Endothelial cell of umbilical vein (primary cell): ENCODE data around the gene PDE8B.

Experiments
- CTCF ChIP-seq, 2 donors: IDR thresholded peaks; 1 replicate in 1 of 2; 2 replicates in 1 of 2; pipeline ENCODE4 v1.5.1; 2011; ENCODE audit warnings: low read length in 2 of 2, mild to moderate bottlenecking in 2 of 2, moderate library complexity in 2 of 2, control low read depth in 1 of 2, inconsistent platforms in 1 of 2, low read depth in 1 of 2; ENCODE audit not compliant: insufficient read depth in 1 of 2; ENCODE audit errors: extremely low read depth in 1 of 2
- EZH2 ChIP-seq: IDR thresholded peaks from 2 replicates; pipeline ENCODE4 v1.6.1; 2012; ENCODE audit warnings: borderline replicate concordance, low read depth, mild to moderate bottlenecking, moderate library complexity, low read length, inconsistent platforms; ENCODE audit not compliant: severe bottlenecking
- FOS ChIP-seq: IDR thresholded peaks from 2 replicates; pipeline ENCODE4 v1.6.1; 2011; ENCODE audit warnings: mild to moderate bottlenecking, low read length, moderate library complexity, borderline replicate concordance; ENCODE audit not compliant: insufficient read depth
- GATA2 ChIP-seq: IDR thresholded peaks from 2 replicates; pipeline ENCODE4 v1.7.0; 2011; ENCODE audit warnings: low read depth, mild to moderate bottlenecking, moderate library complexity, mixed read lengths, low read length; ENCODE audit not compliant: insufficient read length, insufficient read depth
- MYC ChIP-seq: IDR thresholded peaks from one replicate; pipeline ENCODE4 v1.6.1; 2011; ENCODE audit warnings: mild to moderate bottlenecking, low read depth, low read length
- POLR2A ChIP-seq: IDR thresholded peaks from 2 replicates; pipeline ENCODE4 v1.6.1; 2012; ENCODE audit warnings: low read depth, mild to moderate bottlenecking, control low read depth, low read length
- POLR2AphosphoS5 ChIP-seq: IDR thresholded peaks from 2 replicates; pipeline ENCODE4 v1.6.1; 2012; ENCODE audit warnings: low read depth, mild to moderate bottlenecking, control low read depth, low read length, moderate library complexity; ENCODE audit not compliant: insufficient read depth
- TF ChIP-seq, protein P1 (sequence below): IDR thresholded peaks from 2 replicates; pipeline ENCODE4 v1.6.1; 2011; ENCODE audit not compliant: insufficient read depth, insufficient read length

- TF ChIP-seq CTCF (IDR thresholded peaks at IDR 0.05; ENCODE audit: extremely low read depth in 1 of 2, insufficient read depth in 1 of 2, low read depth in 1 of 2, low read length in 2 of 2): no peak
- no peak for TF ChIP-seq POLR2A
- TF ChIP-seq POLR2AphosphoS5: no peak
- TF ChIP-seq EZH2: no peak
- TF ChIP-seq, protein P1, sequence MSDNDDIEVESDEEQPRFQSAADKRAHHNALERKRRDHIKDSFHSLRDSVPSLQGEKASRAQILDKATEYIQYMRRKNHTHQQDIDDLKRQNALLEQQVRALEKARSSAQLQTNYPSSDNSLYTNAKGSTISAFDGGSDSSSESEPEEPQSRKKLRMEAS: no peak
- TF ChIP-seq GATA2: no peak
- TF ChIP-seq FOS: no peak
- no peak for TF ChIP-seq MYC
Measured at GRCh38 chr5:77211691-77212047, 1.2 kb downstream of the PDE8B start.
